Hippocampal formation (tissue), 2 donors: ENCODE results near the gene ANKRD22.

ENCODE experiments used
- DNase-seq, 2 donors: peaks; one replicate each; lab custom pipeline; 2025; lab: John Stamatoyannopoulos, UW

The ANKRD22 gene

GRCh38 chr10:88835096-88835909, 16.3 kb downstream of the ANKRD22 start:
- DNase-seq, result peak; percentile 60 to 84

GRCh38 chr10:88833723-88834122, 17.9 kb downstream of the ANKRD22 start:
- DNase-seq, result no peak

- DNase-seq, result no peak
Measured at GRCh38 chr10:88833156-88833555, 18.5 kb downstream of the ANKRD22 start.

GRCh38 chr10:88832376-88832775, 19.3 kb downstream of the ANKRD22 start:
- DNase-seq, result no peak

- DNase-seq, result no peak
Measured at GRCh38 chr10:88831709-88832108, 19.9 kb downstream of the ANKRD22 start.

GRCh38 chr10:88830643-88831268, 20.9 kb downstream of the ANKRD22 start:
- DNase-seq, result no peak

GRCh38 chr10:88828310-88828709, 23.3 kb downstream of the ANKRD22 start:
- no peak for DNase-seq

GRCh38 chr10:88827671-88828070, 24.0 kb downstream of the ANKRD22 start:
- DNase-seq, result no peak

GRCh38 chr10:88826388-88826787, 25.3 kb downstream of the ANKRD22 start:
- DNase-seq, result no peak

GRCh38 chr10:88820748-88821401, 30.8 kb downstream of the ANKRD22 start:
- DNase-seq, result peak in 1 of 2 donors; percentile 4

GRCh38 chr10:88819290-88819689, 32.4 kb downstream of the ANKRD22 start:
- no peak for DNase-seq

GRCh38 chr10:88813200-88813599, 38.4 kb downstream of the ANKRD22 start:
- no peak for DNase-seq

- DNase-seq, result peak; percentile 16 to 36
Measured at GRCh38 chr10:88810196-88810961, 41.3 kb downstream of the ANKRD22 start.

- no peak for DNase-seq
Measured at GRCh38 chr10:88809621-88810020, 42.0 kb downstream of the ANKRD22 start.

- DNase-seq, result no peak
Measured at GRCh38 chr10:88805924-88806323, 45.7 kb downstream of the ANKRD22 start.

GRCh38 chr10:88805361-88805760, 46.3 kb downstream of the ANKRD22 start:
- no peak for DNase-seq

- DNase-seq, result no peak
Measured at GRCh38 chr10:88804083-88804812, 47.4 kb downstream of the ANKRD22 start.

- no peak for DNase-seq
Measured at GRCh38 chr10:88803641-88804040, 48.0 kb downstream of the ANKRD22 start.

GRCh38 chr10:88802523-88803285, 48.9 kb downstream of the ANKRD22 start, which contains the start of gene LIPM:
TSS of gene LIPM (plus strand) at chr10:88802730. CDS start at chr10:88802897, 167 bp downstream.
- no peak for DNase-seq
